MM.1S (cell line): ENCODE results near the gene PIR.

Experiments used
- DNase-seq: peaks from one replicate; pipeline ENCODE4 v3.0.0-alpha.2; 2015
- H2AFZ ChIP-seq: fragments of 300-600 bp; sonication (generic); 2 replicates; pipeline ENCODE4 v1.6.0; 2016; ENCODE audit warnings: antibody characterized with exemption, low read length
- H3F3A ChIP-seq: fragments of 300-600 bp; sonication (generic); 2 replicates; pipeline ENCODE4 v1.6.1; 2016; ENCODE audit warnings: mild to moderate bottlenecking, antibody characterized with exemption, low read length, moderate library complexity, mixed read lengths; ENCODE audit not compliant: insufficient read depth
- H3K27ac ChIP-seq: fragments of 300-600 bp; sonication (generic); 2 replicates; pipeline ENCODE4 v1.5.1; 2016; ENCODE audit warnings: mild to moderate bottlenecking, low read length
- H3K27me3 ChIP-seq: fragments of 300-600 bp; sonication (generic); replicated peaks from 2 replicates; pipeline ENCODE4 v1.6.0; 2016; ENCODE audit warnings: low read length; ENCODE audit not compliant: insufficient read depth
- H3K36me3 ChIP-seq: fragments of 300-600 bp; sonication (generic); replicated peaks from 2 replicates; pipeline ENCODE4 v1.6.1; 2016; ENCODE audit warnings: mild to moderate bottlenecking, low read length, mixed read lengths; ENCODE audit not compliant: insufficient read depth
- H3K4me1 ChIP-seq: fragments of 300-600 bp; sonication (generic); 2 replicates; pipeline ENCODE4 v1.6.1; 2016; ENCODE audit warnings: low read length, mixed read lengths
- H3K4me2 ChIP-seq: fragments of 300-600 bp; sonication (generic); 2 replicates; pipeline ENCODE4 v1.6.0; 2016; ENCODE audit warnings: low read depth, low read length
- H3K4me3 ChIP-seq: fragments of 300-600 bp; sonication (generic); 2 replicates; pipeline ENCODE4 v1.5.1; 2016; ENCODE audit warnings: low read length, mixed read lengths
- H3K79me2 ChIP-seq: fragments of 300-600 bp; sonication (generic); 2 replicates; pipeline ENCODE4 v1.6.1; 2016; ENCODE audit warnings: mixed run types, low read length, mixed read lengths
- H3K9ac ChIP-seq: fragments of 300-600 bp; sonication (generic); 2 replicates; pipeline ENCODE4 v1.6.1; 2016; ENCODE audit warnings: low read length, mixed read lengths
- H3K9me2 ChIP-seq: fragments of 300-600 bp; sonication (generic); replicated peaks from 2 replicates; pipeline ENCODE4 v1.6.1; 2016; ENCODE audit warnings: mild to moderate bottlenecking, low read length, mixed read lengths; ENCODE audit not compliant: insufficient read depth
- H3K9me3 ChIP-seq: fragments of 300-600 bp; sonication (generic); replicated peaks from 2 replicates; pipeline ENCODE4 v1.6.1; 2016; ENCODE audit warnings: mild to moderate bottlenecking, low read length, mixed read lengths; ENCODE audit not compliant: insufficient read depth
- H4K20me1 ChIP-seq: fragments of 300-600 bp; sonication (generic); 2 replicates; pipeline ENCODE4 v1.6.1; 2016; ENCODE audit warnings: mild to moderate bottlenecking, low read length, moderate library complexity, mixed read lengths; ENCODE audit not compliant: insufficient read depth
- CTCF ChIP-seq: fragments of 300-600 bp; sonication (generic); IDR thresholded peaks from 2 replicates; pipeline ENCODE4 v1.5.1; 2016; ENCODE audit warnings: antibody characterized with exemption, low read length, mixed read lengths
- EZH2 ChIP-seq: fragments of 300-600 bp; sonication (generic); optimal IDR thresholded peaks from 2 replicates; pipeline ENCODE3; 2017; ENCODE audit warnings: low read depth, mild to moderate bottlenecking, antibody characterized with exemption, low read length, mixed read lengths
- EZH2phosphoT487 ChIP-seq: fragments of 300-600 bp; sonication (generic); IDR thresholded peaks from 2 replicates; pipeline ENCODE4 v1.6.1; 2018; ENCODE audit warnings: antibody characterized with exemption, low read length

PIR gene

GRCh38 chrX:15471028-15471427 lies 22.1 kb downstream of the PIR start:
- Histone ChIP-seq H3K27me3 (no peaks in the 10 kb centered on the region), H3K27ac (no peak overlapping the region), H3K9me2 (no peaks in the 10 kb centered on the region), H3K36me3 (no peaks in the 10 kb centered on the region), H3K4me2 (no peak overlapping the region), H3K4me3 (no peak overlapping the region), H3K9me3 (no peaks in the 10 kb centered on the region), H3K9ac (no peak overlapping the region), H3F3A (no peaks in the 10 kb centered on the region), H3K79me2 (no peaks in the 10 kb centered on the region), H3K4me1 (no peaks in the 10 kb centered on the region), H4K20me1 (no peaks in the 10 kb centered on the region), H2AFZ (no peak overlapping the region)
- DNase-seq: peak; percentile 54
- TF ChIP-seq EZH2phosphoT487: no peak
- TF ChIP-seq CTCF: peak; percentile 76
- TF ChIP-seq EZH2: no peak

DNA sequence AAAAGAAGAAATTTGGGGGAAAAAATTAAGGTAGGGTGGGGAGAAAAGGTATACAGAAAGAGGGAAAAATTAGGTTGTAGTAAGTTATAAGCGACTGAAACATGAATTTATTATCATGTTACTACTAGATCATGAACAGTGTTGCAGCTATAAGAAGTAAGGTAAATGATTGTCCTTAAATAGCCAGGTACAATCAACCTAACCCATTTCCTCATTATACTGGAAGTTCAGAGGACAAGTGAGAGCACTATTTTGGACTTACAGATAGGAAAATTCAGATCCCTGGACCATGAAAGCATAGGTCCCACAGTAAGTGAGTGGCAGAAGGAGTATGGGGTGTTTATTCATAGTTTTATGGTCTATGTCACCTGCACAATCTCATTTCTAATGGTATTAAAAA lies 23.5 kb downstream of the PIR start:
- H3K27ac ChIP-seq: no peak overlapping the region

DNA sequence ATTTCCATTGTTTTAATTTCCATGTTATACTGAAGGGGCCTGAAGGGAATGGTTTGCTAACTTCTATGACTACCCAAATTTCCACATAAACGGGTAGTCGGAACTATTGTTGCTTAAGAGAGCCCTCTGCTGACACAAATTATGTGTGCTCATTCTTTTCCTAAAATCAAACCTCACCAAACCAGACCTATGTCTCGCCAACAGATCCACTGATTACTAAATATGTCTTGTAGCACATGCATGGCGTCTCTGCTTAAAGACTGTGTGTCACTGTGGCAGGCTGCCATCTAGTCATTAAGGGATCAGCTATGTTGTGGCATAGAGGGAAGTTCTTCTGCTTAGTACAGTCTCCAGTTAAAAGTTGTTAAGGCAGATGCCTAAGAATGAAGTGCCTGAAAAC lies 25.1 kb downstream of the PIR start:
- Histone ChIP-seq H2AFZ (no peak overlapping the region), H4K20me1 (no peaks in the 10 kb centered on the region), H3K9me2 (no peaks in the 10 kb centered on the region), H3K4me2 (no peak overlapping the region), H3K79me2 (no peaks in the 10 kb centered on the region), H3K9ac (no peak overlapping the region), H3K36me3 (no peaks in the 10 kb centered on the region), H3K4me1 (no peaks in the 10 kb centered on the region), H3K27ac (no peak overlapping the region), H3K27me3 (no peaks in the 10 kb centered on the region), H3K4me3 (no peak overlapping the region), H3K9me3 (no peaks in the 10 kb centered on the region), H3F3A (no peaks in the 10 kb centered on the region)
- DNase-seq: no peak
- 0 out of 2 replicates have a peak, but pooled peaks have one; percentile 10 for TF ChIP-seq CTCF
- no peak for TF ChIP-seq EZH2

More for the DNA sequence above, 23.5 kb downstream of the PIR start:
- Histone ChIP-seq H3K4me1 (no peaks in the 10 kb centered on the region), H3K9me3 (no peaks in the 10 kb centered on the region), H3K9ac (no peak overlapping the region), H3F3A (no peaks in the 10 kb centered on the region), H3K9me2 (no peaks in the 10 kb centered on the region), H3K36me3 (no peaks in the 10 kb centered on the region), H3K79me2 (no peaks in the 10 kb centered on the region), H3K27me3 (no peaks in the 10 kb centered on the region), H3K4me2 (no peak overlapping the region), H4K20me1 (no peaks in the 10 kb centered on the region), H3K4me3 (no peak overlapping the region), H2AFZ (no peak overlapping the region)
- no peak for DNase-seq
- TF ChIP-seq EZH2phosphoT487 (no peak), EZH2 (no peak), CTCF (no peak)
